Sigmoid colon (tissue), 7 donors: ENCODE measurements around the gene KLK2. TPM values are rescaled to one million over a fixed set of nuclear protein-coding genes. Genes with fewer than 3 reads are reported as not detected.
A peak's percentile ranks its signal among the peaks of the same experiment; 100 is the strongest.

Experiments used
- DNase-seq: peaks from one replicate; pipeline ENCODE4 v3.0.0-alpha.2; 2019
- H3K27ac ChIP-seq, 4 donors: fragments of 200-600 bp; sonication (generic); one replicate each; pipeline ENCODE4 v1.5.1; 2016 to 2019; ENCODE audit warnings: mild to moderate bottlenecking in 1 of 4
- H3K27me3 ChIP-seq, 3 donors: fragments of 200-600 bp; sonication (generic); one replicate each; pipeline ENCODE4 v1.5.1; 2019; ENCODE audit warnings: mild to moderate bottlenecking in 1 of 3
- H3K36me3 ChIP-seq, 4 donors: fragments of 200-600 bp; sonication (generic); one replicate each; pipeline ENCODE4 v1.5.1; 2016 to 2019
- H3K4me1 ChIP-seq, 4 donors: fragments of 200-600 bp; sonication (generic); one replicate each; pipeline ENCODE4 v1.5.1; 2017 to 2019
- H3K4me3 ChIP-seq, 4 donors: fragments of 200-600 bp; sonication (generic); one replicate each; pipeline ENCODE4 v1.5.1; 2017 to 2019; ENCODE audit warnings: mild to moderate bottlenecking in 2 of 4, moderate library complexity in 1 of 4
- H3K9me3 ChIP-seq, 4 donors: fragments of 200-600 bp in 3 of 4; sonication (generic) in 3 of 4; one replicate each; pipeline versions ENCODE4 v1.5.1 to v1.6.1; 2013 to 2019
- CTCF ChIP-seq, 4 experiments: fragments of 450-650 bp in 3 of 4; fragments of 200-600 bp in 1 of 4; IDR thresholded peaks; one replicate each; pipeline ENCODE4 v1.5.1; 2016 to 2019; ENCODE audit warnings: antibody characterized with exemption in 4 of 4, mild to moderate bottlenecking in 3 of 4, moderate library complexity in 2 of 4
- EP300 ChIP-seq, 4 donors: sonication (generic); formaldehyde crosslinking; IDR thresholded peaks; one replicate each; pipeline ENCODE4 v1.6.1; 2017; ENCODE audit warnings: antibody characterized with exemption in 4 of 4
- POLR2A ChIP-seq, 2 donors: fragments of 450-650 bp; IDR thresholded peaks; one replicate each; pipeline ENCODE4 v1.6.1; 2016; ENCODE audit warnings: antibody characterized with exemption in 2 of 2, mild to moderate bottlenecking in 2 of 2, moderate library complexity in 2 of 2
- POLR2AphosphoS5 ChIP-seq, 4 donors: sonication (generic); formaldehyde crosslinking; IDR thresholded peaks; one replicate each; pipeline ENCODE4 v1.6.1; 2017; ENCODE audit warnings: antibody characterized with exemption in 4 of 4
- WGBS, 2 donors: extraction: QIAGEN DNeasy Blood & Tissue Kit; methylation state at CpG; one replicate each; pipeline ENCODE4 v1.1.7; 2013; 5-methylcytosine and 5-hydroxymethylcytosine counted together
- intact Hi-C: fragments of 100-400 bp; cut with DNase I; formaldehyde crosslinking; loops from one replicate; pipeline ENCODE4 v1.15.1; 2023
- polyA plus RNA-seq, 3 donors: library from polyadenylated mRNA; stranded (reverse); fragments of 200-250 nt; gene quantifications; one replicate each; pipeline ENCODE4 v1.2.3, GENCODE V29; 2013
- total RNA-seq, 4 donors: library from RNA; depleted of rRNA; stranded (reverse); fragments of >200 nt; gene quantifications; one replicate each; pipeline ENCODE4 v1.1.0, GENCODE V29; 2016
- donor health status: healthy with polysubstance abuse.
- donor health status: Bipolar disorder and iron deficiency.
- donor health status: healthy.

KLK2 gene
- total and polyA plus RNA-seq, 7 donors, result 0.28 TPM; not detected in 6

DNA sequence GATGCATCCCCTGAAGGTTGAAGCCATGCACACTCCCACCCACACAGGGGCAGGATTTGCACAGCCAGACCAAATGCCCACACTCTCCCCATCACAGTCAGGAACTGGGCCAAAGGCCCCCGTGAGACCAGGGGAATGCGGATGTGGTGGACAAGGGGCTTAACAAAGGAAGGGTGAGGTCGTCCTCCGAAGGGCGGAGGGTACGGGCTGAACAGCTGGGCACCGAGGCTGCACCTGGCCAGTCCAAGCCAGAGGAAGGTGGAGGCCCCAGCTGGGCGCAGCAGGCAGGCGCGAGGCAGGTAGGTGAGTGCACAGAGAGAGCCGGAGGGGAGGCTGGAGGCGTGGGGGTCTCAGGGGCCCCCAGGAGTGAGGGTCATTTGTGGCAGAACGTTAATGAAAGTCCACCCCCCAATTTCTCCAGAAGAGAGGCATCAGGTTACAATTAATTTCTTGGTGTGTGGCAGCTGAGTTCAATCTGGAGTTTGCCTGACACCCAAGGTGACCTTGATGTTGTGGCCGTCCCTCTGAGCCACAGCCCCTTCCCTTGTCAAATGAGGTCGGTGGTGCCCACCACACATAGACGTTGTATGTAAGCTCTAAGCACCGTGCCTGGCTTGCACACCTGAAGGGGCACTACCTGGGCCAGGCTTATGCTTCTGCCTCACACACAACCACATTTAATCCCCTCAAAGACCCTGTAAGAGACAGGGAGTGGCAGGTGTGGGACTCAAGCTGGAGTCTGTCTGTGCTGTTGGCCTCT is 42.8 kb upstream of the KLK2 start:
- no peak for TF ChIP-seq EP300 (IDR thresholded peaks at IDR 0.05)
- TF ChIP-seq POLR2AphosphoS5 (IDR thresholded peaks at IDR 0.05), result no peak
- no peak for TF ChIP-seq CTCF (IDR thresholded peaks at IDR 0.05)
- no peak for TF ChIP-seq POLR2A (IDR thresholded peaks at IDR 0.05)
- Histone ChIP-seq H3K4me3 (no peak overlapping the region), H3K27ac (no peak overlapping the region), H3K4me1 (peaks cover 0 to 5% (median 3%) of the 10 kb centered on the region in 4 donors), H3K36me3 (no peaks in the 10 kb centered on the region), H3K9me3 (no peaks in the 10 kb centered on the region), H3K27me3 (peaks cover 0 to 29% (median 12%) of the 10 kb centered on the region in 3 donors)
- intact Hi-C loops, result no loop called here
- DNase-seq, result no peak
- WGBS, 2 donors, result 39 to 49% methylated on average over 17 of the region's 17 CpGs

DNA sequence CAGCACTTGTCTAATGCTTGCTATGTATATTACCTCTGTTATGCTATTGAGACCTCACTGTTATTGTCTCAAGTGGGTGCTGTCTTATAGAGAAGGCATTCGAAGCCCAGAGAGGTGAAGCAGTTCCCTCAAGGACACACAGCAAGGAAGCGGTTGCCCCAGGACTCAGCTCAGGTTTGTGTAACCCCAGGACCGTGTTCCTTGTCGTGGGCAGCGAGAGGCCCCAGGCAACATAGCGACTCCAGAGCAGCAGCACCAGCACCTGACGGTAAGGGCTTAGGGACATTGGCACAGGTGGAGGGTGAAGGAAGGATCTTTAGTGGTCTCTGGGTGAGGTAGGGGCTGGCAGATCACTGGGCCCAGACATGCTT is 42.2 kb upstream of the KLK2 start:
- no peak for DNase-seq
- no peak overlapping the region for H3K4me3 ChIP-seq
- H3K27me3 ChIP-seq, result peaks cover 0 to 34% (median 13%) of the 10 kb centered on the region in 3 donors
- no peaks in the 10 kb centered on the region for H3K36me3 ChIP-seq
- WGBS, 2 donors, result 80 to 89% methylated on average over 7 of the region's 7 CpGs
- H3K9me3 ChIP-seq, result no peaks in the 10 kb centered on the region
- no peak overlapping the region for H3K27ac ChIP-seq
- no peak for TF ChIP-seq POLR2AphosphoS5 (IDR thresholded peaks at IDR 0.05)
- no peak for TF ChIP-seq EP300 (IDR thresholded peaks at IDR 0.05)
- TF ChIP-seq CTCF (IDR thresholded peaks at IDR 0.05), result no peak
- no peak for TF ChIP-seq POLR2A (IDR thresholded peaks at IDR 0.05)
- H3K4me1 ChIP-seq, result peaks cover 0 to 11% (median 8%) of the 10 kb centered on the region in 4 donors
- intact Hi-C loops, result no loop called here

GRCh38 chr19:50832666-50833065 is 40.6 kb upstream of the KLK2 start:
- intact Hi-C loops, result no loop called here
- Histone ChIP-seq H3K9me3 (no peaks in the 10 kb centered on the region), H3K36me3 (no peaks in the 10 kb centered on the region), H3K4me1 (peaks cover 0 to 14% (median 10%) of the 10 kb centered on the region in 4 donors), H3K27me3 (peaks cover 0 to 30% (median 17%) of the 10 kb centered on the region in 3 donors), H3K27ac (no peak overlapping the region), H3K4me3 (no peak overlapping the region)
- WGBS, 2 donors, result 86 to 95% methylated on average over 8 of the region's 8 CpGs
- TF ChIP-seq CTCF (IDR thresholded peaks at IDR 0.05), result no peak
- TF ChIP-seq EP300 (IDR thresholded peaks at IDR 0.05), result no peak
- no peak for TF ChIP-seq POLR2AphosphoS5 (IDR thresholded peaks at IDR 0.05)
- TF ChIP-seq POLR2A (IDR thresholded peaks at IDR 0.05), result no peak
- peak; percentile 33 for DNase-seq

DNA sequence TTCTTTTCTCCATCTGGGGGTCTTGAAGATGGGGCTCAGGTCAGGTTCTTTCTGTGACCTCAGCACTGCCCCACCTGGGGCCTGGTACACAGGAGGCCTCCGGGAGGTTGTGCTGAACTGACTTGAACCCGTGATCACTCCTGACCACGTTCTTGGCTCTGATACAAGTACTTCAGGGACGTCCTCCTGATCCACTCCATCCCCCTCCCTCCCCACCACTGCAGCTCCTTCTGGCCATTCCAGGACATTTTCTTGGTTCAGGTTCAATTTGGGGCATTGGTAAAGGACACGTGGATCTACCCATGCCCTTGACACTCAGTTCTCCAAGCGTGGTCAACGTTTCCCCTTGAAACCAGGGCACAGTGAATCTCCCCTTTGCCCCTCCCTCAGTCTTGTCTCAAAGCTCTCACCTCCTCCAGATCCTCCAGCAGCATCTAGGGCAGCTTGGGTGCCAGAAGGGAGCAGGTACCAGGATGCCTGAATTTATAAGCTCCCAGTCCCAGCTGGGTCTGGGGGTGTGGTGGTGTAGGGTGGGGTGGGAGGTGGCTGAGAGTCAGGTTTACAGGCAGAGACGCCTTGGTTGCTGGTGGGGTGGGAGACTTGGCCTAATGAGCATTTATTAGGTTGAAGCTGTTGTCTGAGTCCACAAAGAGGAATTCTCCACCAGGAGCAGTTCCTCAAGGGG is 40.0 kb upstream of the KLK2 start, which contains the start of gene KLK15:
TSS of gene KLK15 (minus strand) at position 458 of the 685 bp plus-strand sequence. CDS start 2,082 bp downstream, outside the sequence.
- DNase-seq, result peak; percentile 39
- WGBS, 2 donors, result 74 to 79% methylated on average over 8 of the region's 8 CpGs
- peaks cover 0 to 14% (median 10%) of the 10 kb centered on the region in 4 donors for H3K4me1 ChIP-seq

More for the DNA sequence above, 40.0 kb upstream of the KLK2 start, which contains the start of gene KLK15:
- H3K27ac ChIP-seq, result no peak within 1 kb of the TSS
- H3K4me3 ChIP-seq, result no peak within 1 kb of the TSS
- no peaks in the 10 kb centered on the region for H3K36me3 ChIP-seq
- H3K27me3 ChIP-seq, result peaks cover 0 to 30% (median 21%) of the 10 kb centered on the region in 3 donors
- H3K9me3 ChIP-seq, result no peaks in the 10 kb centered on the region
- intact Hi-C loops, result no loop called here
- no peak for TF ChIP-seq CTCF (IDR thresholded peaks at IDR 0.05)
- TF ChIP-seq POLR2AphosphoS5 (IDR thresholded peaks at IDR 0.05), result no peak
- no peak for TF ChIP-seq POLR2A (IDR thresholded peaks at IDR 0.05)
- TF ChIP-seq EP300 (IDR thresholded peaks at IDR 0.05), result no peak
